H9 (cell line): ENCODE data around the gene CHCHD3. TPM values are rescaled to one million over a fixed set of nuclear protein-coding genes. Genes with fewer than 3 reads are reported as not detected.

ENCODE experiments used
- DNase-seq: peaks from one replicate; pipeline ENCODE4 v3.0.0-alpha.2; 2017
- H2AFZ ChIP-seq: one replicate; pipeline ENCODE4 v1.6.1; 2013; ENCODE audit warnings: mild to moderate bottlenecking, low read length, control low read depth, moderate library complexity
- H2AK5ac ChIP-seq: 2 replicates; pipeline ENCODE4 v1.6.1; 2013; ENCODE audit warnings: low read length, control low read depth, mixed read lengths; ENCODE audit not compliant: insufficient read length
- H2BK120ac ChIP-seq: one replicate; pipeline ENCODE4 v1.6.1; 2013; ENCODE audit warnings: low read depth, mild to moderate bottlenecking, low read length, control low read depth, inconsistent platforms; ENCODE audit not compliant: poor library complexity, severe bottlenecking
- H2BK12ac ChIP-seq: 2 replicates; pipeline ENCODE4 v1.6.1; 2013; ENCODE audit warnings: low read length, control low read depth, mixed read lengths, low read depth; ENCODE audit not compliant: insufficient read length
- H2BK15ac ChIP-seq: 2 replicates; pipeline ENCODE4 v1.6.1; 2013; ENCODE audit warnings: low read depth, low read length, control low read depth
- H2BK20ac ChIP-seq: one replicate; pipeline ENCODE4 v1.6.1; 2013; ENCODE audit warnings: low read depth, mild to moderate bottlenecking, low read length, control low read depth, inconsistent platforms; ENCODE audit not compliant: poor library complexity, severe bottlenecking
- H2BK5ac ChIP-seq: 2 replicates; pipeline ENCODE4 v1.6.1; 2013; ENCODE audit warnings: low read length, control low read depth, mixed read lengths; ENCODE audit not compliant: insufficient read length
- H3K14ac ChIP-seq: 2 replicates; pipeline ENCODE4 v1.6.1; 2013; ENCODE audit warnings: low read length, control low read depth; ENCODE audit not compliant: insufficient read depth
- H3K18ac ChIP-seq: 2 replicates; pipeline ENCODE4 v1.6.1; 2013; ENCODE audit warnings: low read depth, mild to moderate bottlenecking, mixed read lengths, low read length, control low read depth; ENCODE audit not compliant: insufficient read length
- H3K23ac ChIP-seq: 2 replicates; pipeline ENCODE4 v1.6.1; 2013; ENCODE audit warnings: low read length, control low read depth, mixed read lengths, low read depth; ENCODE audit not compliant: insufficient read length
- H3K23me2 ChIP-seq: 2 replicates; pipeline ENCODE4 v1.6.1; 2013; ENCODE audit warnings: low read depth, mild to moderate bottlenecking, mixed read lengths, low read length, control low read depth; ENCODE audit not compliant: insufficient read length, poor library complexity, severe bottlenecking
- H3K27ac ChIP-seq: 2 replicates; pipeline ENCODE4 v1.5.1; 2013; ENCODE audit warnings: low read length, control low read depth, mixed read lengths, low read depth; ENCODE audit not compliant: insufficient read length
- H3K27me3 ChIP-seq: 2 replicates; pipeline ENCODE4 v1.6.1; 2013; ENCODE audit warnings: low read length, control low read depth, inconsistent platforms; ENCODE audit not compliant: insufficient read depth
- H3K4ac ChIP-seq: 2 replicates; pipeline ENCODE4 v1.6.1; 2013; ENCODE audit warnings: low read depth, mild to moderate bottlenecking, control low read depth, inconsistent platforms, low read length, moderate library complexity
- H3K4me1 ChIP-seq: 2 replicates; pipeline ENCODE4 v1.6.1; 2013; ENCODE audit warnings: low read length, control low read depth, inconsistent platforms; ENCODE audit not compliant: insufficient read depth
- H3K4me2 ChIP-seq: 2 replicates; pipeline ENCODE4 v1.6.1; 2013; ENCODE audit warnings: low read length, control low read depth, mixed read lengths; ENCODE audit not compliant: insufficient read length, insufficient read depth
- H3K56ac ChIP-seq: 2 replicates; pipeline ENCODE4 v1.6.1; 2013; ENCODE audit warnings: low read depth, mild to moderate bottlenecking, mixed read lengths, low read length, control low read depth; ENCODE audit not compliant: insufficient read length
- H3K79me1 ChIP-seq: 2 replicates; pipeline ENCODE4 v1.6.1; 2013; ENCODE audit warnings: low read depth, mild to moderate bottlenecking, moderate library complexity, low read length, control low read depth, inconsistent platforms; ENCODE audit not compliant: insufficient read depth, poor library complexity, severe bottlenecking
- H3K79me2 ChIP-seq: 2 replicates; pipeline ENCODE4 v1.6.1; 2013; ENCODE audit warnings: low read length, control low read depth, inconsistent platforms; ENCODE audit not compliant: insufficient read depth
- H3K9ac ChIP-seq: 2 replicates; pipeline ENCODE4 v1.6.1; 2013; ENCODE audit warnings: low read length, control low read depth, mixed read lengths; ENCODE audit not compliant: insufficient read length; ENCODE audit errors: extremely low read depth
- H3K9me3 ChIP-seq: one replicate; pipeline ENCODE4 v1.6.1; 2013; ENCODE audit warnings: low read depth, low read length, inconsistent platforms; ENCODE audit not compliant: control insufficient read depth
- H3T11ph ChIP-seq: one replicate; pipeline ENCODE4 v1.6.1; 2013; ENCODE audit warnings: mild to moderate bottlenecking, low read length, control low read depth, inconsistent platforms
- H4K20me1 ChIP-seq: one replicate; pipeline ENCODE4 v1.6.1; 2013; ENCODE audit not compliant: control insufficient read depth, insufficient read length, insufficient read depth
- H4K5ac ChIP-seq: 2 replicates; pipeline ENCODE4 v1.6.1; 2013; ENCODE audit warnings: low read depth, mild to moderate bottlenecking, mixed read lengths, low read length, control low read depth; ENCODE audit not compliant: insufficient read length
- H4K8ac ChIP-seq: replicated peaks from 2 replicates; pipeline ENCODE4 v1.6.1; 2013; ENCODE audit warnings: low read length, control low read depth, mixed read lengths, low read depth; ENCODE audit not compliant: insufficient read length
- H4K91ac ChIP-seq: 2 replicates; pipeline ENCODE4 v1.6.1; 2013; ENCODE audit warnings: low read depth, mild to moderate bottlenecking, moderate library complexity, mixed read lengths, low read length, control low read depth; ENCODE audit not compliant: insufficient read length
- H3K27ac Mint-ChIP-seq, 3 experiments: 2 replicates in 2 of 3; 3 replicates in 1 of 3; pipeline ENCODE4 v1.8.0; 2020 to 2021; ENCODE audit warnings: mixed read lengths in 3 of 3, mild to moderate bottlenecking in 1 of 3, moderate library complexity in 1 of 3
- H3K27me3 Mint-ChIP-seq: 2 replicates; pipeline ENCODE4 v1.8.0; 2021; ENCODE audit warnings: low read depth, mild to moderate bottlenecking, moderate library complexity, mixed read lengths
- H3K36me3 Mint-ChIP-seq, 3 experiments: 2 replicates in 2 of 3; 3 replicates in 1 of 3; pipeline ENCODE4 v1.8.0; 2020 to 2021; ENCODE audit warnings: low read depth in 3 of 3, mixed read lengths in 3 of 3; ENCODE audit not compliant: insufficient read depth in 1 of 3
- H3K4me1 Mint-ChIP-seq, 2 experiments: 2 replicates each; pipeline ENCODE4 v1.8.0; 2020; ENCODE audit warnings: mixed read lengths in 2 of 2
- H3K4me3 Mint-ChIP-seq, 2 experiments: 2 replicates in 1 of 2; 3 replicates in 1 of 2; pipeline ENCODE4 v1.8.0; 2020 to 2021; ENCODE audit warnings: mild to moderate bottlenecking in 2 of 2, mixed read lengths in 2 of 2, moderate library complexity in 1 of 2
- H3K9me3 Mint-ChIP-seq, 2 experiments: 2 replicates in 1 of 2; 3 replicates in 1 of 2; pipeline ENCODE4 v1.8.0; 2020; ENCODE audit warnings: mild to moderate bottlenecking in 2 of 2, mixed read lengths in 2 of 2, moderate library complexity in 1 of 2
- WGBS: extraction: QIAGEN DNeasy Blood & Tissue Kit; methylation state at CpG from one replicate; pipeline ENCODE4 v1.1.7; 2013; ENCODE audit warnings: missing lambda C conversion rate, low lambda C conversion rate, mixed read lengths; ENCODE audit not compliant: insufficient read length; ENCODE audit errors: extremely low coverage; 5-methylcytosine and 5-hydroxymethylcytosine counted together
- total RNA-seq: library from RNA; stranded (reverse); gene quantifications from 2 replicates; pipeline ENCODE4 v1.2.1, GENCODE V29; 2021
- TF ChIP-seq, protein P1 (sequence below): fragments of 200-600 bp; sonication (generic); conservative IDR thresholded peaks from 3 replicates; pipeline ENCODE4 v1.8.0; 2021; ENCODE audit warnings: antibody characterized with exemption, mild to moderate bottlenecking

The CHCHD3 gene
- total RNA-seq, 1 experiment from 2014 or later = 104 TPM

DNA sequence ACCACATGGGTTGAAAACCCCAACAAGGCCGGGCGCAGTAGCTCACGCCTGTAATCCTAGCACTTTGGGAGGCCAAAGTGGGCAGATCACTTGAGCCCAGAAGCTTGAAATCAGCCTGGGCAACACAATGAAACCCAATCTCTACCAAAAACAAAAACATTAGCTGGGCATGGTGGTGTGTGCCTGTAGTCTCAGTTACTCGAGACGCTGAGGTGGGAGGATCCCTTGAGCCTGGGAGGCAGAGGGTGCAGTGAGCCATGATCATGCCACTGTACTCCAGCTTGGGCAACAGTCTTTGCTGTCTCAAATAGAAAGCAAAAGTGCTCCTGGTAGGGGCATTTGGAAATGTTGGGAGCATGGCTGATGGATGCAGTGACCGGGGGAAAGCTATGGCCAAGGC lies 296.0 kb downstream of the CHCHD3 start:
- Histone ChIP-seq H3K9me3 (no peaks in the 10 kb centered on the region), H3K23ac (no peak overlapping the region), H4K8ac (no peak overlapping the region), H3K4ac (no peak overlapping the region), H3K4me1 (no peaks in the 10 kb centered on the region), H3K27me3 (no peaks in the 10 kb centered on the region), H4K5ac (no peak overlapping the region), H3K9ac (no peak overlapping the region), H2BK20ac (no peak overlapping the region), H3K4me2 (no peak overlapping the region), H3K14ac (no peak overlapping the region), H3K18ac (no peak overlapping the region), H3T11ph (no peak overlapping the region), H4K20me1 (no peaks in the 10 kb centered on the region), H3K27ac (no peak overlapping the region), H3K79me1 (no peaks in the 10 kb centered on the region), H2BK12ac (no peak overlapping the region), H3K23me2 (no peaks in the 10 kb centered on the region), H2AFZ (no peak overlapping the region), H4K91ac (no peak overlapping the region), H2BK15ac (no peak overlapping the region), H3K79me2 (no peaks in the 10 kb centered on the region), H3K56ac (no peak overlapping the region), H2BK5ac (no peak overlapping the region), H2BK120ac (no peak overlapping the region), H2AK5ac (no peak overlapping the region)
- Mint-ChIP-seq H3K27me3 (no peaks in the 10 kb centered on the region), H3K4me3 (no peak overlapping the region), H3K36me3 (peaks cover 3 to 21% (median 17%) of the 10 kb centered on the region in 3 experiments; a peak in 5 of 7 replicates), H3K9me3 (no peaks in the 10 kb centered on the region), H3K4me1 (peaks cover 3 to 9% of the 10 kb centered on the region in 2 experiments; a peak in 3 of 4 replicates), H3K27ac (no peak overlapping the region)
- no CpG with 5 or more reads among the region's 6 CpGs for WGBS
- DNase-seq = no peak
- TF ChIP-seq, protein P1, sequence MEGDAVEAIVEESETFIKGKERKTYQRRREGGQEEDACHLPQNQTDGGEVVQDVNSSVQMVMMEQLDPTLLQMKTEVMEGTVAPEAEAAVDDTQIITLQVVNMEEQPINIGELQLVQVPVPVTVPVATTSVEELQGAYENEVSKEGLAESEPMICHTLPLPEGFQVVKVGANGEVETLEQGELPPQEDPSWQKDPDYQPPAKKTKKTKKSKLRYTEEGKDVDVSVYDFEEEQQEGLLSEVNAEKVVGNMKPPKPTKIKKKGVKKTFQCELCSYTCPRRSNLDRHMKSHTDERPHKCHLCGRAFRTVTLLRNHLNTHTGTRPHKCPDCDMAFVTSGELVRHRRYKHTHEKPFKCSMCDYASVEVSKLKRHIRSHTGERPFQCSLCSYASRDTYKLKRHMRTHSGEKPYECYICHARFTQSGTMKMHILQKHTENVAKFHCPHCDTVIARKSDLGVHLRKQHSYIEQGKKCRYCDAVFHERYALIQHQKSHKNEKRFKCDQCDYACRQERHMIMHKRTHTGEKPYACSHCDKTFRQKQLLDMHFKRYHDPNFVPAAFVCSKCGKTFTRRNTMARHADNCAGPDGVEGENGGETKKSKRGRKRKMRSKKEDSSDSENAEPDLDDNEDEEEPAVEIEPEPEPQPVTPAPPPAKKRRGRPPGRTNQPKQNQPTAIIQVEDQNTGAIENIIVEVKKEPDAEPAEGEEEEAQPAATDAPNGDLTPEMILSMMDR = no peak
